B cell (primary cell): ENCODE results near the gene RPS21. TPM values are rescaled to one million over a fixed set of nuclear protein-coding genes. Genes with fewer than 3 reads are reported as not detected.
A peak's percentile ranks its signal among the peaks of the same experiment; 100 is the strongest.

Experiments used
- ATAC-seq: fragments of 200-7000 bp; cut with Tn5 transposase; one replicate; pipeline ENCODE4 v1.10.0; 2021; ENCODE audit warnings: low read depth, mild to moderate bottlenecking, moderate number of reproducible peaks, moderate library complexity
- CTCF ChIA-PET: fragments of 350-600 bp; sonication (Branson Sonifier 250); formaldehyde crosslinking; loops from one replicate; lab custom pipeline; 2021; ENCODE audit warnings: antibody characterized with exemption, inconsistent platforms; lab: Charles Lee
- POLR2A ChIA-PET: fragments of 350-600 bp; sonication (Branson Sonifier 250); formaldehyde crosslinking; loops from one replicate; lab custom pipeline; 2021; ENCODE audit warnings: antibody characterized with exemption; lab: Charles Lee
- DNase-seq: peaks from one replicate; pipeline ENCODE4 v3.0.0; 2013
- H2AFZ ChIP-seq: 2 replicates; pipeline ENCODE4 v1.6.1; 2012; ENCODE audit warnings: mild to moderate bottlenecking, low read depth, low read length; ENCODE audit not compliant: insufficient read depth, poor library complexity, severe bottlenecking
- H3K27ac ChIP-seq, 2 donors: 1 replicate in 1 of 2; 2 replicates in 1 of 2; pipeline ENCODE4 v1.5.1; 2012 to 2013; ENCODE audit warnings: low read length in 2 of 2, mild to moderate bottlenecking in 2 of 2, moderate library complexity in 1 of 2
- H3K27me3 ChIP-seq, 4 experiments: fragments of 200-600 bp in 1 of 4; sonication (generic) in 1 of 4; replicated peaks in 1 of 4; 1 replicate in 2 of 4; 2 replicates in 2 of 4; pipeline versions ENCODE4 v1.6.1 to v1.7.0; 2013 to 2016; ENCODE audit warnings: low read length in 3 of 4, mild to moderate bottlenecking in 2 of 4, mixed read lengths in 1 of 4, moderate library complexity in 1 of 4; ENCODE audit not compliant: insufficient read depth in 4 of 4, control insufficient read depth in 3 of 4; ENCODE audit errors: control extremely low read depth in 1 of 4
- H3K36me3 ChIP-seq, 2 experiments: replicated peaks in 1 of 2; 1 replicate in 1 of 2; 2 replicates in 1 of 2; pipeline versions ENCODE4 v1.6.1 to v1.7.1; 2013; ENCODE audit warnings: low read length in 1 of 2; ENCODE audit not compliant: insufficient read depth in 2 of 2, control insufficient read depth in 1 of 2; ENCODE audit errors: control extremely low read depth in 1 of 2, extremely low read depth in 1 of 2
- H3K4me1 ChIP-seq, 2 donors: fragments of 200-600 bp in 1 of 2; sonication (generic) in 1 of 2; 1 replicate in 1 of 2; 2 replicates in 1 of 2; pipeline versions ENCODE4 v1.5.1 to v1.6.1; 2013 to 2017; ENCODE audit warnings: low read length in 2 of 2; ENCODE audit not compliant: control insufficient read depth in 2 of 2, insufficient read depth in 2 of 2
- H3K4me2 ChIP-seq: replicated peaks from 2 replicates; pipeline ENCODE3; 2012; ENCODE audit warnings: mild to moderate bottlenecking, low read depth, low read length; ENCODE audit not compliant: poor library complexity, severe bottlenecking
- H3K4me3 ChIP-seq, 5 experiments: fragments of 200-600 bp in 1 of 5; sonication (generic) in 1 of 5; 1 replicate in 3 of 5; 2 replicates in 2 of 5; pipeline versions ENCODE4 v1.5.1 to v1.7.0; 2011 to 2016; ENCODE audit warnings: low read length in 4 of 5, mild to moderate bottlenecking in 4 of 5, low read depth in 2 of 5, control low read depth in 1 of 5, moderate library complexity in 1 of 5; ENCODE audit not compliant: insufficient read depth in 1 of 5; ENCODE audit errors: control extremely low read depth in 1 of 5, extremely low read depth in 1 of 5
- H3K79me2 ChIP-seq: fragments of 200-600 bp; sonication (generic); one replicate; pipeline ENCODE4 v1.6.0; 2016; ENCODE audit warnings: low read length; ENCODE audit not compliant: control insufficient read depth, insufficient read depth
- H3K9ac ChIP-seq: fragments of 200-600 bp; sonication (generic); 2 replicates; pipeline ENCODE4 v1.6.1; 2017; ENCODE audit warnings: mild to moderate bottlenecking, low read length, moderate library complexity
- H3K9me3 ChIP-seq, 3 donors: one replicate each; pipeline versions ENCODE4 v1.6.1 to v1.7.1; 2013; ENCODE audit warnings: low read length in 2 of 3; ENCODE audit not compliant: control insufficient read depth in 2 of 3, insufficient read depth in 1 of 3; ENCODE audit errors: control extremely low read depth in 1 of 3
- H4K20me1 ChIP-seq: 2 replicates; pipeline ENCODE4 v1.6.0; 2012; ENCODE audit warnings: mild to moderate bottlenecking, low read length; ENCODE audit not compliant: insufficient read depth, control insufficient read depth, poor library complexity, severe bottlenecking
- H3K27ac Mint-ChIP-seq: one replicate; pipeline ENCODE4 v1.8.0; 2021; ENCODE audit warnings: mixed read lengths
- H3K27me3 Mint-ChIP-seq: one replicate; pipeline ENCODE4 v1.8.0; 2021; ENCODE audit warnings: mixed read lengths
- H3K4me1 Mint-ChIP-seq: one replicate; pipeline ENCODE4 v1.8.0; 2021; ENCODE audit warnings: mixed read lengths
- H3K4me3 Mint-ChIP-seq: one replicate; pipeline ENCODE4 v1.8.0; 2021; ENCODE audit warnings: mixed read lengths
- H3K9me3 Mint-ChIP-seq: one replicate; pipeline ENCODE4 v1.8.0; 2022; ENCODE audit warnings: mixed read lengths; ENCODE audit not compliant: insufficient read depth
- CTCF ChIP-seq: fragments of 200-600 bp; IDR thresholded peaks from one replicate; pipeline ENCODE4 v1.8.0; 2022; ENCODE audit warnings: antibody characterized with exemption, mild to moderate bottlenecking
- EZH2 ChIP-seq: IDR thresholded peaks from 2 replicates; pipeline ENCODE4 v1.6.1; 2012; ENCODE audit warnings: borderline replicate concordance, low read depth, mild to moderate bottlenecking, moderate library complexity, low read length; ENCODE audit not compliant: insufficient read depth, poor library complexity, severe bottlenecking
- WGBS: methylation state at CpG from one replicate; pipeline ENCODE4 v1.1.5; 2013; ENCODE audit warnings: missing lambda C conversion rate; ENCODE audit not compliant: insufficient coverage; 5-methylcytosine and 5-hydroxymethylcytosine counted together
- intact Hi-C: fragments of 100-400 bp; cut with micrococcal nuclease; formaldehyde crosslinking; loops from one replicate; pipeline ENCODE4 v1.10.0; 2022
- polyA plus RNA-seq: library from polyadenylated mRNA; depleted of rRNA; stranded (reverse); fragments of >200 nt; gene quantifications from 2 replicates; pipeline ENCODE4 v1.2.3, GENCODE V29; 2012
- total RNA-seq, 2 donors: library from RNA; stranded (reverse); fragments of 120-200 nt in 1 of 2; gene quantifications; 1 replicate in 1 of 2; 2 replicates in 1 of 2; pipeline versions ENCODE4 v1.2.3 to v1.2.4, GENCODE V29; 2013 to 2022

Gene RPS21
- total and polyA plus RNA-seq, 2 donors (not counting 1 experiment from before 2014, with no cell fraction given) = 2,653 to 9,603 TPM

GRCh38 chr20:62409931-62410745 is 23.2 kb downstream of the RPS21 start:
- Mint-ChIP-seq H3K4me3 (peak overlapping the region; percentile 39), H3K27me3 (no peaks in the 10 kb centered on the region), H3K27ac (peak overlapping the region; percentile 37), H3K4me1 (peaks cover 23% of the 10 kb centered on the region), H3K9me3 (no peaks in the 10 kb centered on the region)
- no peaks in the 10 kb centered on the region for H3K27me3 ChIP-seq
- peaks cover 17% of the 10 kb centered on the region for H3K79me2 ChIP-seq
- DNase-seq = peak; percentile 62
- no peaks in the 10 kb centered on the region for H3K36me3 ChIP-seq
- H3K9ac ChIP-seq = peak overlapping the region; percentile 20
- ChIA-PET POLR2A (interaction anchor here (0.5 to 2.8 kb wide), 2 partner anchors 23 to 71 kb away, joined by 3 to 7 read pairs; partner anchors contain the start of gene RPS21), CTCF (interaction anchor here (0.9 to 2.2 kb wide), 6 partner anchors 10 to 382 kb away, joined by 3 to 11 read pairs (median 6); partner anchors contain the start of gene RPS21)
- intact Hi-C loops = loop anchor here (5.0 kb wide), 1 partner anchor 527 kb away; the partner anchor contains the start of gene GID8
- H2AFZ ChIP-seq = peak overlapping the region; percentile 66
- WGBS = 6% methylated on average over 29 of the region's 30 CpGs
- H3K4me2 ChIP-seq = peak overlapping the region; percentile 60
- H3K4me3 ChIP-seq = peak overlapping the region in 2 of 5 experiments; percentile 11 to 13
- no peaks in the 10 kb centered on the region for H3K9me3 ChIP-seq
- H3K4me1 ChIP-seq = peaks cover 30 to 40% of the 10 kb centered on the region in 2 donors
- peaks cover 9% of the 10 kb centered on the region for H4K20me1 ChIP-seq
- TF ChIP-seq CTCF = peak; percentile 48
- TF ChIP-seq EZH2 = no peak
- ATAC-seq = no peak
- no peak overlapping the region for H3K27ac ChIP-seq
